ENCODE results near the gene TMEM154.

TMEM154 gene

DNA sequence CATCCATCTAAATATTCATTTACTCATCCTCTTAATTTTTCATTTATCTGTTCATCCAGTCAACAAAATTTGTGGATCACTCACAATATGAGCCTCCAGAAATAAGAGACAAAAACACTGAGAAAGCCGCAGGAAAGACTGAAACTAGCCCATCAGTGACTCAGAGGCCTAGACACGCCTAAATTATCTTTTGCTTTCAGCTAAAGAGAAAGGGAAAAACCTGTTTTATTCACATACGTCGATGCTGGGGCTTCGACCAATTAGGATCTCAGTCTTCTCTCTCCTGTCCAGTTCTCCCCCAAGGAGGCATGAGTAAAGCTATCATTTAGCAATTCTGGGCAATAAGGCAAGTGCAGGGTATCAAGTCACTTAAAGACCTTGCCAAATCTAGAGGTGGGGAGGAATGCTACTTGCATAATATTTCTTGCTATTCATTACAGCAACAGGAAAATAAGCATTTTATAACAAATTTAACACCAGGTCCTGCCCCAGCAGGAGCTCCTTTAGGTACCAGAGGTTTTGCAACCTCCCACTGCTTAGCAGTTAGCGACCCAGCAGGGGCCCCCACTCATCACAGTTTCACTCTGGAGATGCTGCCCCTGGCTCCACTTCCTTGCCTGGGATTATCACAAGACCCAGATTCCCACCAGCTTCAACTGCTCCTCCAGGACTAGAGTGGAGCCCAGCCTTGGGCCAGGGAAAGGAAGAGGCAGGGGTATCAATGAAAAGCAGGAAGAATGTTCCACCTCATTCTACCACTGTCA, 30.1 kb upstream of the TMEM154 start:
- TF ChIP-seq, protein P1, sequence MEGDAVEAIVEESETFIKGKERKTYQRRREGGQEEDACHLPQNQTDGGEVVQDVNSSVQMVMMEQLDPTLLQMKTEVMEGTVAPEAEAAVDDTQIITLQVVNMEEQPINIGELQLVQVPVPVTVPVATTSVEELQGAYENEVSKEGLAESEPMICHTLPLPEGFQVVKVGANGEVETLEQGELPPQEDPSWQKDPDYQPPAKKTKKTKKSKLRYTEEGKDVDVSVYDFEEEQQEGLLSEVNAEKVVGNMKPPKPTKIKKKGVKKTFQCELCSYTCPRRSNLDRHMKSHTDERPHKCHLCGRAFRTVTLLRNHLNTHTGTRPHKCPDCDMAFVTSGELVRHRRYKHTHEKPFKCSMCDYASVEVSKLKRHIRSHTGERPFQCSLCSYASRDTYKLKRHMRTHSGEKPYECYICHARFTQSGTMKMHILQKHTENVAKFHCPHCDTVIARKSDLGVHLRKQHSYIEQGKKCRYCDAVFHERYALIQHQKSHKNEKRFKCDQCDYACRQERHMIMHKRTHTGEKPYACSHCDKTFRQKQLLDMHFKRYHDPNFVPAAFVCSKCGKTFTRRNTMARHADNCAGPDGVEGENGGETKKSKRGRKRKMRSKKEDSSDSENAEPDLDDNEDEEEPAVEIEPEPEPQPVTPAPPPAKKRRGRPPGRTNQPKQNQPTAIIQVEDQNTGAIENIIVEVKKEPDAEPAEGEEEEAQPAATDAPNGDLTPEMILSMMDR (IDR thresholded peaks at IDR 0.05; ENCODE audit: low read depth, low read length): no peak
- no peak for TF ChIP-seq POLR2A (IDR thresholded peaks at IDR 0.05; ENCODE audit: extremely low read depth, insufficient read length)
- TF ChIP-seq MYC (IDR thresholded peaks at IDR 0.05; ENCODE audit: low read depth, low read length): no peak
- TF ChIP-seq, protein P2, sequence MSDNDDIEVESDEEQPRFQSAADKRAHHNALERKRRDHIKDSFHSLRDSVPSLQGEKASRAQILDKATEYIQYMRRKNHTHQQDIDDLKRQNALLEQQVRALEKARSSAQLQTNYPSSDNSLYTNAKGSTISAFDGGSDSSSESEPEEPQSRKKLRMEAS (IDR thresholded peaks at IDR 0.05; ENCODE audit: low read depth, low read length): no peak
- DNase-seq (ENCODE audit: low read depth): peak; percentile 43
- H3K4me3 ChIP-seq (ENCODE audit: low read depth, low read length): no peak overlapping the region

DNA sequence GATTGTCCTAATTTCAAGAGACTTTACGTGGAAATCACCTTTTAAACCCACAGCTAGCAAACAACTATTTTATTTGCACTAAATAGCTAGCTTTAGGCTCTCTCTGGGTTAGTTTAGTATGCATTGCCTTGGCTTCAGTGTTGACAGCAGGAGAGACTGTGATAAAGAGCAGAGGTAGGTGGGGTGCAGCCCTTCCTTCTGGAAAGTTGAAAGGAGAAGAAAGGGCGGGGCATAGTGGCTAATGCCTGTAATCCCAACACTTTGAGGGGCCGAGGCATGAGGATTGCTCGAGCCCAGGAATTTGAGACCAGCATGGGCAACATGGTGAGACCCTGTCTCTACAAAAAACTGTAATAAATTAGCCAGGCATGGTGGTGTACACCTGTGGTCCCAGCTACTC, 29.0 kb upstream of the TMEM154 start:
- TF ChIP-seq POLR2A (IDR thresholded peaks at IDR 0.05; ENCODE audit: extremely low read depth, insufficient read length): no peak
- TF ChIP-seq, protein P1 (IDR thresholded peaks at IDR 0.05; ENCODE audit: low read depth, low read length): no peak
- TF ChIP-seq, protein P2 (IDR thresholded peaks at IDR 0.05; ENCODE audit: low read depth, low read length): no peak
- no peak for TF ChIP-seq MYC (IDR thresholded peaks at IDR 0.05; ENCODE audit: low read depth, low read length)
- no peak for DNase-seq (ENCODE audit: low read depth)
- no peak overlapping the region for H3K4me3 ChIP-seq (ENCODE audit: low read depth, low read length)

DNA sequence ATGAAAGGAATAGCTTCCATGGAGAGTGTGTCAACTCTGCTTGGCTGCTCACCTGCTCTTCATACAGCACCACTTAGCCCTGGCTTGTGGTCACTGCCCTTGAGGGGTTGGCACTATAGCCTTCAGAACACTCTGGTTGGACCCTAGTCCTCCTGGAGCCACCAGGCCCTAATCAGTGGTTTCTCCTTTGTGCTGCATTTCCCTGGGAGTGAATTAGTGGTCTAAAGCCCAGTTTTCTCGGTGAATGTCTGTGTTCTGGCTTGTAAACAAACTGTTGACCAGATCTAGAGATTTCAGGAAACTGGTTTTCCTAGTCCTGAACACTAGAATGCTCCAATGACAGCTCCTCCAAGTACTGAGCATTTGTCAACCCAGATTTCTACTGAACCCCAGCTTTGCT, 28.6 kb upstream of the TMEM154 start:
- no peak for DNase-seq (ENCODE audit: low read depth)
- H3K4me3 ChIP-seq (ENCODE audit: low read depth, low read length): no peak overlapping the region
- TF ChIP-seq MYC (IDR thresholded peaks at IDR 0.05; ENCODE audit: low read depth, low read length): no peak
- no peak for TF ChIP-seq POLR2A (IDR thresholded peaks at IDR 0.05; ENCODE audit: extremely low read depth, insufficient read length)
- TF ChIP-seq, protein P1 (IDR thresholded peaks at IDR 0.05; ENCODE audit: low read depth, low read length): no peak
- TF ChIP-seq, protein P2 (IDR thresholded peaks at IDR 0.05; ENCODE audit: low read depth, low read length): no peak

DNA sequence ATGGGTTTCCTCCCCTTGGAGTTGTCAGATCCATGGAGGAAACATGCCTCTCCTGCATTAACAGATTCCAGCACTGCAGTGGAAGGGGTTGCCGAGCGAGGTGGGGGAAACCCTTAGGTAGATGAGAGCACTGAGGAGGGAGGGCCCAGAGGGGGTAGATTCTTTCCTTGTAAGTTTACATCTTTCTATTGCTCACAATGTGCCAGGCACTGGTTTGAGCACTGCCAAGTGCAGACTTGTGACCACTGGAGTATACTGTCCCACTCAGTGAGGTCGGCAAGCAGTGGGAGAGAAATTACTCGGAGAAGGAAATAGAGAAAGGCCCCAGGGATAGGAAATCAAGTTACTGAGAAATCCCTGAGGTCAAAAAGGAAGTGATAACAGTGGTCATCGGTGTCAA, 27.8 kb upstream of the TMEM154 start:
- H3K4me3 ChIP-seq (ENCODE audit: low read depth, low read length): no peak overlapping the region
- TF ChIP-seq MYC (IDR thresholded peaks at IDR 0.05; ENCODE audit: low read depth, low read length): no peak
- no peak for DNase-seq (ENCODE audit: low read depth)

DNA sequence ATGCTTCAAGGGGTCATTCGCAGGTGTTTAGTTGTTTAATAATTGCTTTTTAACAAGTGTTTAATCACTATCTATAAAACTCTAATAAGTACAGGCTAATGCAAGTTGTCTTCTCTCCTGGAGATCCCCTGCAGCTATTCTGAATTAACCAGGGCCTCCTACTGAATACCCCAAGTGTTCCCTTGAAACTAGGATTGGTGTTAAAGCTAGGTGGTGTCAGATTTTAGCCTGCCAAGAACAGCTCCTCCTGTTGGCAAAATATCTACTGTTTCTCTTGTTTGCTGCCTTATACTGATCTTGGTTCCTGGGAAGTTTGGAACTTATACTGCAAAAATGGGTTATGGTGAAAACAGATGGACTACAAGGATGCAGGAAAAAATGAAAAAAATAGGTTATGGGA, 26.1 kb upstream of the TMEM154 start:
- no peak for DNase-seq (ENCODE audit: low read depth)
- no peak overlapping the region for H3K4me3 ChIP-seq (ENCODE audit: low read depth, low read length)
- TF ChIP-seq, protein P1 (IDR thresholded peaks at IDR 0.05; ENCODE audit: low read depth, low read length): no peak
- TF ChIP-seq POLR2A (IDR thresholded peaks at IDR 0.05; ENCODE audit: extremely low read depth, insufficient read length) (no peak), MYC (IDR thresholded peaks at IDR 0.05; ENCODE audit: low read depth, low read length) (no peak)
- TF ChIP-seq, protein P2 (IDR thresholded peaks at IDR 0.05; ENCODE audit: low read depth, low read length): no peak

DNA sequence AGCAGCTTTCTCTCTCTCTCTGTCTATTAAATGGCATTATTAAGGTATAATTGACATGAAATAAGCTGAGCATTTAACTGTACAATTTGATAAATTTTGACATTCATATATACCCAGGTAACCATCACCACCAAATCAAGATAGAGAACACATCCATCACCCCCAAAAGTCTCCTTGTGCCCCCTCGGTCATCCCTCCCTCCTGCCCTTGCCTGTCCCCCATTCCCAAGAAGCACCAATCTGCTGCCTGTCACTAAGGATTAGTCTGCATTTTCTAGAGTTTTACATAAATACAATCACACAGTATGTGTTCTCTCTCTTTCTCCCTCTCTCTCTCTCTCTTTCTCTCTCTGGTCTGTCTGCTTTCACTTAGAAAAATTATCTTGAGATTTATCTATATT, 25.0 kb upstream of the TMEM154 start:
- no peak for TF ChIP-seq MYC (IDR thresholded peaks at IDR 0.05; ENCODE audit: low read depth, low read length)
- TF ChIP-seq POLR2A (IDR thresholded peaks at IDR 0.05; ENCODE audit: extremely low read depth, insufficient read length): no peak
- TF ChIP-seq, protein P1 (IDR thresholded peaks at IDR 0.05; ENCODE audit: low read depth, low read length): no peak
- TF ChIP-seq, protein P2 (IDR thresholded peaks at IDR 0.05; ENCODE audit: low read depth, low read length): no peak
- H3K4me3 ChIP-seq (ENCODE audit: low read depth, low read length): no peak overlapping the region
- no peak for DNase-seq (ENCODE audit: low read depth)
